SK-N-MC (cell line): Measurements from ENCODE around the gene LGR4.

Experiments used
- EZH2 ChIP-seq: fragments of 200-600 bp; sonication (generic); IDR thresholded peaks from one replicate; pipeline ENCODE4 v1.6.1; 2017; ENCODE audit warnings: antibody characterized with exemption
- FOXP2 ChIP-seq: optimal IDR thresholded peaks from 2 replicates; pipeline ENCODE3; 2011; ENCODE audit warnings: mild to moderate bottlenecking, moderate library complexity; ENCODE audit not compliant: insufficient read depth; ENCODE audit errors: extremely low read length, control extremely low read depth
- POLR2AphosphoS5 ChIP-seq: IDR thresholded peaks from 2 replicates; pipeline ENCODE4 v1.6.1; 2012; ENCODE audit warnings: mild to moderate bottlenecking, low read depth, low read length, borderline replicate concordance

- TF ChIP-seq EZH2 (no peak), POLR2AphosphoS5 (no peak), FOXP2 (no peak)
These were observed 67.5 kb downstream of the LGR4 start for GRCh38 chr11:27405134-27405533.
